AG09319 (cell line): Measurements from ENCODE around the gene INSYN1.
"Not testable (repeated sequence)": the region's sequence is repeated elsewhere in the genome, so short reads cannot be mapped to it uniquely, and the experiment has no call there.

Experiments used
- DNase-seq: peaks from one replicate; pipeline ENCODE4 v3.0.0-alpha.2; 2010; ENCODE audit warnings: low read depth; ENCODE audit errors: extremely low read depth
- CTCF ChIP-seq: IDR thresholded peaks from 2 replicates; pipeline ENCODE4 v1.5.1; 2011; ENCODE audit warnings: low read depth, mild to moderate bottlenecking, inconsistent platforms, low read length, moderate library complexity

Gene INSYN1

GRCh38 chr15:73709686-73710085 lies 43.5 kb downstream of the INSYN1 start:
- no peak for TF ChIP-seq CTCF
- DNase-seq = no peak

- no peak for TF ChIP-seq CTCF
- no peak for DNase-seq
Observed at GRCh38 chr15:73709241-73709640, 43.9 kb downstream of the INSYN1 start.

- DNase-seq = no peak
- no peak for TF ChIP-seq CTCF
Observed at GRCh38 chr15:73708691-73709090, 44.5 kb downstream of the INSYN1 start.

- no peak for DNase-seq
- peak; percentile 85 for TF ChIP-seq CTCF
Observed at GRCh38 chr15:73704869-73705645, 48.1 kb downstream of the INSYN1 start.

- not testable (repeated sequence) for DNase-seq
Observed at GRCh38 chr15:73704142-73704868, 48.8 kb downstream of the INSYN1 start.

GRCh38 chr15:73703601-73704000 lies 49.5 kb downstream of the INSYN1 start:
- DNase-seq = not testable (repeated sequence)

- not testable (repeated sequence) for DNase-seq
Observed at GRCh38 chr15:73702311-73703239, 50.6 kb downstream of the INSYN1 start.

GRCh38 chr15:73700041-73700842 lies 52.9 kb downstream of the INSYN1 start:
- peak; percentile 52 for DNase-seq
- peak; percentile 96 for TF ChIP-seq CTCF
